22Rv1 (cell line): ENCODE measurements around the gene MAN1A1.

ENCODE experiments used
- H3K27ac ChIP-seq: fragments of 450-650 bp; 2 replicates; pipeline ENCODE4 v1.5.1; 2017
- CTCF ChIP-seq: fragments of 450-650 bp; IDR thresholded peaks from 2 replicates; pipeline ENCODE4 v1.5.1; 2017; ENCODE audit warnings: mild to moderate bottlenecking
- ZFX ChIP-seq: fragments of 450-650 bp; IDR thresholded peaks from 2 replicates; pipeline ENCODE4 v1.6.1; 2017; ENCODE audit warnings: antibody characterized with exemption, borderline replicate concordance

The MAN1A1 gene

GRCh38 chr6:119243037-119243436 is 106.5 kb downstream of the MAN1A1 start:
- TF ChIP-seq CTCF: no peak
- TF ChIP-seq ZFX: no peak
- no peak overlapping the region for H3K27ac ChIP-seq

GRCh38 chr6:119241540-119242309 is 107.8 kb downstream of the MAN1A1 start:
- H3K27ac ChIP-seq: no peak overlapping the region
- TF ChIP-seq CTCF (no peak), ZFX (no peak)

- H3K27ac ChIP-seq: no peak overlapping the region
- TF ChIP-seq CTCF: no peak
- no peak for TF ChIP-seq ZFX
Observed at GRCh38 chr6:119241111-119241465, 108.5 kb downstream of the MAN1A1 start.

GRCh38 chr6:119240257-119241110 is 109.1 kb downstream of the MAN1A1 start:
- TF ChIP-seq ZFX: no peak
- no peak for TF ChIP-seq CTCF
- H3K27ac ChIP-seq: no peak overlapping the region

GRCh38 chr6:119237177-119237715 is 112.3 kb downstream of the MAN1A1 start:
- TF ChIP-seq ZFX (no peak), CTCF (no peak)
- no peak overlapping the region for H3K27ac ChIP-seq

- H3K27ac ChIP-seq: no peak overlapping the region
- no peak for TF ChIP-seq CTCF
- no peak for TF ChIP-seq ZFX
Observed at GRCh38 chr6:119234941-119235340, 114.6 kb downstream of the MAN1A1 start.

GRCh38 chr6:119234457-119234856 is 115.1 kb downstream of the MAN1A1 start:
- no peak overlapping the region for H3K27ac ChIP-seq
- TF ChIP-seq ZFX (no peak), CTCF (no peak)
